Vagina (tissue), 2 donors: ENCODE data around the gene NSUN2.

ENCODE experiments used
- POLR2A ChIP-seq, 2 donors: fragments of 450-650 bp; IDR thresholded peaks; one replicate each; pipeline ENCODE4 v1.6.1; 2017; ENCODE audit warnings: antibody characterized with exemption in 2 of 2, mild to moderate bottlenecking in 2 of 2, moderate library complexity in 2 of 2
- TF ChIP-seq, protein P1 (sequence below), 3 experiments: fragments of 450-650 bp in 2 of 3; fragments of 200-600 bp in 1 of 3; sonication (generic) in 1 of 3; IDR thresholded peaks; one replicate each; pipeline ENCODE4 v1.5.1; 2017 to 2019; ENCODE audit warnings: antibody characterized with exemption in 3 of 3, mild to moderate bottlenecking in 2 of 3, moderate library complexity in 2 of 3

DNA sequence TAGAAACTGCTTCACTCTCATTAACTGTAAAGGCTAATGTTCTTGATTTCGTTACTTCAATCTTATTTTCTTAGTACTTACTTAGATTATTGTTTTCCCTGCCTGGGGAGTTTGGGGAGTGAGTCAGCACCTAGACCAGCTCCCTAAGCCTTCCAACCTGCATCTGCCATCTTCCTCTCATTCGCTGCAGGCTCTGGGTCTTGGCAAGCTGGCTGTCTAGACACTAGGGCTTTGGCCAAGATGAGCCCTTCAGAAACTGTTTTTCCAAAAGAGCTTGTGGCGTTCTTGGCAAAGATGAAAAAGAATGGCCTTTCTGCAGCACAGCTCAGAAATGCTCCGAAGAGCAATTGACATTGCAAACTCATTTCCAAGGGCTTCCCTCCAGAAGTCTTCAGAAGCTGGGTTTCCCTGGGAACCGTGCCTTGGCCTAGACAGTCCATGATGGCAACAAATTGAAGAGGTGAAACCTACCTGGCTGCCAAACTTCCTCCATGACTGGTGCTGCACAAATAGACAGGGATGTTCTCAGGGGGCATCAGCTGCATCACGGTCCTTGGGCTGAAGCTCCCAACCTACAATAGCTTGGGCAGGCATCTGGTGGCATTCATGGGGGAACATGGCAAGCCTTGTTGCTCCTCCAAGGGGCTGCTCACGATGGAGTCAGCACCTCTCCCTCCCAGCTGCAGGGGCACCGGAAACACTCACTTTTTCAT is 76.6 kb downstream of the NSUN2 start:
- TF ChIP-seq, protein P1, sequence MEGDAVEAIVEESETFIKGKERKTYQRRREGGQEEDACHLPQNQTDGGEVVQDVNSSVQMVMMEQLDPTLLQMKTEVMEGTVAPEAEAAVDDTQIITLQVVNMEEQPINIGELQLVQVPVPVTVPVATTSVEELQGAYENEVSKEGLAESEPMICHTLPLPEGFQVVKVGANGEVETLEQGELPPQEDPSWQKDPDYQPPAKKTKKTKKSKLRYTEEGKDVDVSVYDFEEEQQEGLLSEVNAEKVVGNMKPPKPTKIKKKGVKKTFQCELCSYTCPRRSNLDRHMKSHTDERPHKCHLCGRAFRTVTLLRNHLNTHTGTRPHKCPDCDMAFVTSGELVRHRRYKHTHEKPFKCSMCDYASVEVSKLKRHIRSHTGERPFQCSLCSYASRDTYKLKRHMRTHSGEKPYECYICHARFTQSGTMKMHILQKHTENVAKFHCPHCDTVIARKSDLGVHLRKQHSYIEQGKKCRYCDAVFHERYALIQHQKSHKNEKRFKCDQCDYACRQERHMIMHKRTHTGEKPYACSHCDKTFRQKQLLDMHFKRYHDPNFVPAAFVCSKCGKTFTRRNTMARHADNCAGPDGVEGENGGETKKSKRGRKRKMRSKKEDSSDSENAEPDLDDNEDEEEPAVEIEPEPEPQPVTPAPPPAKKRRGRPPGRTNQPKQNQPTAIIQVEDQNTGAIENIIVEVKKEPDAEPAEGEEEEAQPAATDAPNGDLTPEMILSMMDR (IDR thresholded peaks at IDR 0.05) = no peak
- no peak for TF ChIP-seq POLR2A (IDR thresholded peaks at IDR 0.05)
